Measurements from ENCODE around the gene CACNA1A. TPM values are rescaled to one million over a fixed set of nuclear protein-coding genes. Genes with fewer than 3 reads are reported as not detected.
"Not testable (repeated sequence)": the region's sequence is repeated elsewhere in the genome, so short reads cannot be mapped to it uniquely, and the experiment has no call there.

CACNA1A gene
- 0.85 TPM for polyA plus RNA-seq (2012; ENCODE audit: missing spikeins)

GRCh38 chr19:13506471-13506820 is at the start of gene CACNA1A:
CACNA1A (minus strand) TSS chr19:13506479; CDS start chr19:13506224, 255 bp downstream.
- TF ChIP-seq POLR2AphosphoS5 (IDR thresholded peaks at IDR 0.05; ENCODE audit: low read depth, low read length) (no peak), POLR2A (IDR thresholded peaks at IDR 0.05; ENCODE audit: low read depth, low read length) (no peak), TAF1 (IDR thresholded peaks at IDR 0.05; ENCODE audit: borderline replicate concordance, low read depth, low read length) (no peak)
- no peak for DNase-seq (ENCODE audit: insufficient read length)
- FAIRE-seq: no peak

DNA sequence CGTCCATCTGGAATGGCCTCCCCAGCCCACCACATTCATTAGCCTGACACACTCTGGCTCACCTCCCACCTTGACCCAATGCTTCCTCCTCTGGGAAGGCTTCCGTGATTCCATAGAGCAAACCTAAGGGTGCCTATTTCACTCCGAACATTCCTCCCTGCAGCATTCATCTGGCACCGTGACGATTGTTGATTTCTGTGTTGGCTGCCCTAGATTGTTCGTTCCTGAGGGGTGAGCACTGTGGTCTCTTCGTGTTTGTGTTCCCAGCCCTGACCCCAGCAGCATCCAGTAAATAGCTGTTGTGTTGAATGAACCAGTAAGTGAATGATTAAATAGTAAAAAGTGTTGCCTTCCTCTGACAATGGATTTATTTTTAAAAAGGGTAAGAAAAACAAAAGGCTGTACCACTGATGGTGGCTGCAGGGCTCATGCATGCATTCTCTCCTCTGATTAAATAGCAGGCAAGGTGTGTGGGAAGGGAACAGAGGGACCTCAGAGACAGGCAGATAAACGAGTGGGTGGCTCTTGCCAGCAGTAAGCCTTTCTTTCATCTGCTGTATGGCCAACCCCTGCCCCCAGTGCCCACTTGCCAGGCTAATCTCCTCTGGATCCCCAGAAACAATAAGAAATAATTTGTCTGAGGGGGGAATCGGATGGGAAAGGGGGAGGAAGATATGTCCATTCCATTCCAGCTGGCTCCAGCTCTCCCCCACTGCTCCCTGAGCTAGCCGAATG is 48.4 kb upstream of the CACNA1A start:
- DNase-seq (ENCODE audit: insufficient read length) (no peak), FAIRE-seq (no peak)
- no peak for TF ChIP-seq TAF1 (IDR thresholded peaks at IDR 0.05; ENCODE audit: borderline replicate concordance, low read depth, low read length)
- TF ChIP-seq POLR2A (IDR thresholded peaks at IDR 0.05; ENCODE audit: low read depth, low read length): no peak
- TF ChIP-seq POLR2AphosphoS5 (IDR thresholded peaks at IDR 0.05; ENCODE audit: low read depth, low read length): no peak

DNA sequence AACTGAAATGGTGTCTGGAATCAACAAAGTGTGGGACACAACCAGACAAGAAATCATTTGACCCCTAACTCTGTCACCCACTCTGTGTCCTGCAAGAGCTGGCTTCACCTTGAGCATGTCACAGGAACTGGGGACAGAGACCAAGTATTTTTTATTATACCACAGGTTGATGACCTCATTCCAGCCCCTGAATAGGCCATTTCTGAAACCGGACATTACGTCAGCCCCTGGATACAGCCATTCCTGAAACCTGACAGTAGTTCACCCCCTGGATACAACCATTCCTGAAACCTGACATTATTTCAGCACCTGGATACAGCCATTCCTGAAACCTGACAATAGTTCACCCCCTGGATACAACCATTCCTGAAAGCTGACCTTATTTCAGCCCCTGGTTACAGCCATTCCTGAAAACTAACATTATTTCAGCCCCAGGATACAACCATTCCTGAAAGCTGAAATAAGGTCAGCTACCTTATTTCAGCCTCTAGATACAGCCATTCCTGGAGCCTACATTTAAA is 47.7 kb upstream of the CACNA1A start:
- no peak for FAIRE-seq
- no peak for DNase-seq (ENCODE audit: insufficient read length)
- no peak for TF ChIP-seq POLR2A (IDR thresholded peaks at IDR 0.05; ENCODE audit: low read depth, low read length)
- no peak for TF ChIP-seq POLR2AphosphoS5 (IDR thresholded peaks at IDR 0.05; ENCODE audit: low read depth, low read length)
- TF ChIP-seq TAF1 (IDR thresholded peaks at IDR 0.05; ENCODE audit: borderline replicate concordance, low read depth, low read length): no peak

- DNase-seq (ENCODE audit: insufficient read length) (no peak), FAIRE-seq (no peak)
- no peak for TF ChIP-seq TAF1 (IDR thresholded peaks at IDR 0.05; ENCODE audit: borderline replicate concordance, low read depth, low read length)
- no peak for TF ChIP-seq POLR2A (IDR thresholded peaks at IDR 0.05; ENCODE audit: low read depth, low read length)
- TF ChIP-seq POLR2AphosphoS5 (IDR thresholded peaks at IDR 0.05; ENCODE audit: low read depth, low read length): no peak
Observed at GRCh38 chr19:13548131-13548530, 41.9 kb upstream of the CACNA1A start.

- TF ChIP-seq TAF1 (IDR thresholded peaks at IDR 0.05; ENCODE audit: borderline replicate concordance, low read depth, low read length) (no peak), POLR2A (IDR thresholded peaks at IDR 0.05; ENCODE audit: low read depth, low read length) (no peak), POLR2AphosphoS5 (IDR thresholded peaks at IDR 0.05; ENCODE audit: low read depth, low read length) (no peak)
- FAIRE-seq (no peak), DNase-seq (ENCODE audit: insufficient read length) (no peak)
Observed at GRCh38 chr19:13547102-13547501, 40.8 kb upstream of the CACNA1A start.

DNA sequence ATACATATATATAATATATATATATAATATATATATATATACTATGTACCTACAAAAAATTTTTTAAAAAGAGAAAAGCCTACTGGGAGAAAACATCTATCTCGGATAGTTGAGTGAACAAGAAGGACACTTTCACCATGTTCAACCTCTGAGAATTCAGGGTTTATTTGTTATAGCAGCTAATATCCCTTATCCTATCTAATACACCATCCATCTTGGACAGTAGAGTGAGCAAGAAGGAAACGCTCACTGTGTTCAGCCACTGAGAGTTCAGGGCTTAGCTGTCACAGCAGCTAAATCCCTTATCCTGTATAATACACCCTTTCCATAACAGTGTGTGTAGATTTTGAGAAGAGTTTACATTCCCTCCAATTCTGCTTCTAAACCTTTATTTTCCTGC is 38.1 kb upstream of the CACNA1A start:
- TF ChIP-seq POLR2A (IDR thresholded peaks at IDR 0.05; ENCODE audit: low read depth, low read length) (no peak), POLR2AphosphoS5 (IDR thresholded peaks at IDR 0.05; ENCODE audit: low read depth, low read length) (no peak), TAF1 (IDR thresholded peaks at IDR 0.05; ENCODE audit: borderline replicate concordance, low read depth, low read length) (no peak)
- DNase-seq (ENCODE audit: insufficient read length): no peak
- no peak for FAIRE-seq

DNA sequence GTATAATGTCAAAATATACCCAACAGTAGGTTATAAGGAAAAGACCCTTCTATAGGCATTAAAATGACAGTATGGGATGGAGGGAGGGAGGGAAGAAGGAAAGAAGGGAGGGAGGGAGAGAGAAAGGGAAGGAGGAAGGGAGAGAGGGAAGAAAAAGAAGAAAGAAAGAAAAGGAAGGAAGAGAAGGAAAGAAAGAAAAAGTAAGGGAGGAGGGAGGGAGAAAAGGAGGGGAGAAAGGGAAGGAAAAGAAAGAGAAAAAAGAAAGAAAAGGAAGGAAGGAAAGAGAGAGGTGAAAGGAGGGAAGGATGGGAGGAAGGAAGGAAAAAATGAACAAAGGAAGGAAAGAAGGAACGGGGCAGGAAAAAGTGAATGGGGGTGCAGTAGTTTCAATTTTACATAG is 35.3 kb upstream of the CACNA1A start:
- DNase-seq (ENCODE audit: insufficient read length) (no peak), FAIRE-seq (no peak)
- TF ChIP-seq TAF1 (IDR thresholded peaks at IDR 0.05; ENCODE audit: borderline replicate concordance, low read depth, low read length): no peak
- TF ChIP-seq POLR2A (IDR thresholded peaks at IDR 0.05; ENCODE audit: low read depth, low read length): no peak
- TF ChIP-seq POLR2AphosphoS5 (IDR thresholded peaks at IDR 0.05; ENCODE audit: low read depth, low read length): no peak

DNA sequence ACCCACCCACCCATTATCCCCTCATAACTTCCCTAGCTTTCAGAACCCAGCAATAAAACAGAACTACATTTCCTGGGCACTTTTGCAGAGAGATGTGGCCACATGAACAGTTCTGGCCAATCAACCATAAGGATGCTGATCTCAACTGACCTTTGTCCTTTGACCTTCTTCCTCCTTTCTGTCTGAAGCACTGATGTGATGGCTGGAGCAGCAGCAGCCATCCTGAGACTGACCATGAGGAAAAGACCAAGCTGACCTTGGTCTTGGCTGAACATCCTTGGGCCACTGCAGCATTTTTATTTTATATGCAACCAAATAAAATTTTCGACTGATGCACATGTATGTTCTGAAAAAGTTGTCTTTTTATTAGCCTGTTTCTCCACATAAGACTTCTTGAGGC is 33.1 kb upstream of the CACNA1A start:
- FAIRE-seq (no peak), DNase-seq (ENCODE audit: insufficient read length) (no peak)
- TF ChIP-seq POLR2A (IDR thresholded peaks at IDR 0.05; ENCODE audit: low read depth, low read length): no peak
- no peak for TF ChIP-seq TAF1 (IDR thresholded peaks at IDR 0.05; ENCODE audit: borderline replicate concordance, low read depth, low read length)
- no peak for TF ChIP-seq POLR2AphosphoS5 (IDR thresholded peaks at IDR 0.05; ENCODE audit: low read depth, low read length)

GRCh38 chr19:13538601-13539253 is 32.4 kb upstream of the CACNA1A start:
- FAIRE-seq: no peak
- TF ChIP-seq POLR2AphosphoS5 (IDR thresholded peaks at IDR 0.05; ENCODE audit: low read depth, low read length) (no peak), TAF1 (IDR thresholded peaks at IDR 0.05; ENCODE audit: borderline replicate concordance, low read depth, low read length) (no peak), POLR2A (IDR thresholded peaks at IDR 0.05; ENCODE audit: low read depth, low read length) (no peak)
- DNase-seq (ENCODE audit: insufficient read length): no peak

DNA sequence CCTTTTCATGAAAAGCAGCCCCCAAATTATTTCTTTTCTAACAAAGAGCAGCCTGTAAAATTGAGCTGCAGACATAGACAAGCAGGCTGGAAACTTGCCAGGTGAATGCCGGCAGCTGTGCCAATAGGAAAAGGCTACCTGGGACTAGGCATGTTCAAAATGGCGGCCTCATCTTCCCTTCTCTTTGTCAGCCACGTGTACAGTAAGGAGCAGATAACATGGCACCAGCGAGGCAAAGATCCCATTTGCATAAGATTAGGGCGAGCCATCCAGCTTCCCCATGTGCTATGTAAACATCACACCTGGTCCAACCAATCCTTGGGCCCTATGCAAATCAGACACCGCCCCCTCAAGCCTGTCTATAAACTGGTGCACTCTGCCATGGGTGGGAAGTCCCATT is 31.2 kb upstream of the CACNA1A start:
- FAIRE-seq (no peak), DNase-seq (ENCODE audit: insufficient read length) (no peak)
- TF ChIP-seq POLR2AphosphoS5 (IDR thresholded peaks at IDR 0.05; ENCODE audit: low read depth, low read length): no peak
- TF ChIP-seq TAF1 (IDR thresholded peaks at IDR 0.05; ENCODE audit: borderline replicate concordance, low read depth, low read length): no peak
- TF ChIP-seq POLR2A (IDR thresholded peaks at IDR 0.05; ENCODE audit: low read depth, low read length): no peak

DNA sequence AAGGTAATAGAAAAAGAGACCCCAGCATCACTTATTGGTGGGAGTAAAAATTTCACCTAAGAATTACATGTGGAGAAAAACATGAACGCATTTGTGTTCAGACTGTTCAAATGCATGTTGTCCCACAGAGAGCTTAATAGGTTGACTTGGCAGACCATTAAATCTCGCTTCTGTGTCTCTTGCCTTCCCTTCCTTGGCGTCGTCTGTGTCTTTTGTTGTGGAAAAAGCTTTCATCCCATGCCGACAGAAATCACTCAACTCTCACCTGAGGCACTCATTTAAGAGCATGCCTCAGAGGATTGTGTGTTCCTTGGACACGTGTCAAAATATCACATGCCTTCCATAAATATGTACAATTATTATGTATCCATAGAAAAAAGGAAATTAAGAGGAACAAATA is 24.4 kb upstream of the CACNA1A start:
- FAIRE-seq: no peak
- TF ChIP-seq POLR2AphosphoS5 (IDR thresholded peaks at IDR 0.05; ENCODE audit: low read depth, low read length) (no peak), POLR2A (IDR thresholded peaks at IDR 0.05; ENCODE audit: low read depth, low read length) (no peak), TAF1 (IDR thresholded peaks at IDR 0.05; ENCODE audit: borderline replicate concordance, low read depth, low read length) (no peak)

DNA sequence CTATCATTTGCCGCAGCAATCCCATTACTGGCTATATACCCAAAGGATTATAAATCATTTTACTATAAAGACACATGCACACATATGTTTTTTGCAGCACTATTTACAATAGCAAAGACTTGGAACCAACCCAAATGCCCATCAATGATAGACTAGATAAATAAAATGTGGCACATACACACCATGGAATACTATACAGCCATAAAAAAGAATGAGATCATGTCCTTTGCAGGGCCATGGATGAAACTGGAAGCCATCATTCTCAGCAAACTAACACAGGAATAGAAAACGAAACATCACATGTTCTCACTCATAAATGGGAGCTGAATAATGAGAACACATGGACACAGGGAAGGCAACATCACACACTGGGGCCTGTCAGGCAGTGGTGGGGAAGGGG is 23.4 kb upstream of the CACNA1A start:
- DNase-seq (ENCODE audit: insufficient read length); FAIRE-seq: not testable (repeated sequence)

More for the DNA sequence above, 24.4 kb upstream of the CACNA1A start:
- no peak for DNase-seq (ENCODE audit: insufficient read length)
